ENCODE data around the gene DLG2.

GRCh38 chr11:83694191-83694910 is 1932.8 kb downstream of the DLG2 start:
- TF ChIP-seq CTCF (conservative IDR thresholded peaks at IDR 0.05; ENCODE audit: low read depth, low read length) (no peak), RFX5 (IDR thresholded peaks at IDR 0.05; ENCODE audit: low read depth, low read length) (no peak), CEBPB (IDR thresholded peaks at IDR 0.05; ENCODE audit: low read depth, low read length) (no peak), POLR2A (IDR thresholded peaks at IDR 0.05; ENCODE audit: low read depth, low read length) (no peak), NFE2L2 (IDR thresholded peaks at IDR 0.05; ENCODE audit: low read depth, low read length) (no peak), RCOR1 (IDR thresholded peaks at IDR 0.05; ENCODE audit: insufficient replicate concordance, low read length) (no peak), CHD1 (IDR thresholded peaks at IDR 0.05; ENCODE audit: low read depth, low read length) (no peak), FOS (IDR thresholded peaks at IDR 0.05; ENCODE audit: low read depth, low read length) (no peak), SMC3 (IDR thresholded peaks at IDR 0.05; ENCODE audit: low read depth, low read length) (no peak)
- TF ChIP-seq, protein P1, sequence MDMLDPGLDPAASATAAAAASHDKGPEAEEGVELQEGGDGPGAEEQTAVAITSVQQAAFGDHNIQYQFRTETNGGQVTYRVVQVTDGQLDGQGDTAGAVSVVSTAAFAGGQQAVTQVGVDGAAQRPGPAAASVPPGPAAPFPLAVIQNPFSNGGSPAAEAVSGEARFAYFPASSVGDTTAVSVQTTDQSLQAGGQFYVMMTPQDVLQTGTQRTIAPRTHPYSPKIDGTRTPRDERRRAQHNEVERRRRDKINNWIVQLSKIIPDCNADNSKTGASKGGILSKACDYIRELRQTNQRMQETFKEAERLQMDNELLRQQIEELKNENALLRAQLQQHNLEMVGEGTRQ (IDR thresholded peaks at IDR 0.05; ENCODE audit: low read depth, low read length): no peak
- TF ChIP-seq, protein P2, sequence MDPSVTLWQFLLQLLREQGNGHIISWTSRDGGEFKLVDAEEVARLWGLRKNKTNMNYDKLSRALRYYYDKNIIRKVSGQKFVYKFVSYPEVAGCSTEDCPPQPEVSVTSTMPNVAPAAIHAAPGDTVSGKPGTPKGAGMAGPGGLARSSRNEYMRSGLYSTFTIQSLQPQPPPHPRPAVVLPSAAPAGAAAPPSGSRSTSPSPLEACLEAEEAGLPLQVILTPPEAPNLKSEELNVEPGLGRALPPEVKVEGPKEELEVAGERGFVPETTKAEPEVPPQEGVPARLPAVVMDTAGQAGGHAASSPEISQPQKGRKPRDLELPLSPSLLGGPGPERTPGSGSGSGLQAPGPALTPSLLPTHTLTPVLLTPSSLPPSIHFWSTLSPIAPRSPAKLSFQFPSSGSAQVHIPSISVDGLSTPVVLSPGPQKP (IDR thresholded peaks at IDR 0.05; ENCODE audit: borderline replicate concordance, low read depth, low read length): no peak

All from IMR-90 (cell line).